A549 treated with CpdA at 1 μM for 4 hours (cell line): Measurements from ENCODE around the gene RBM6. TPM values are rescaled to one million over a fixed set of nuclear protein-coding genes. Genes with fewer than 3 reads are reported as not detected.

Source experiments
- total RNA-seq: library from RNA; stranded (reverse); fragments of 200-300 nt; extraction: Qiagen RNA extraction; gene quantifications from 5 replicates; pipeline ENCODE4 v1.2.3, GENCODE V29; 2022; ENCODE audit warnings: low read depth

Gene RBM6, protein sequence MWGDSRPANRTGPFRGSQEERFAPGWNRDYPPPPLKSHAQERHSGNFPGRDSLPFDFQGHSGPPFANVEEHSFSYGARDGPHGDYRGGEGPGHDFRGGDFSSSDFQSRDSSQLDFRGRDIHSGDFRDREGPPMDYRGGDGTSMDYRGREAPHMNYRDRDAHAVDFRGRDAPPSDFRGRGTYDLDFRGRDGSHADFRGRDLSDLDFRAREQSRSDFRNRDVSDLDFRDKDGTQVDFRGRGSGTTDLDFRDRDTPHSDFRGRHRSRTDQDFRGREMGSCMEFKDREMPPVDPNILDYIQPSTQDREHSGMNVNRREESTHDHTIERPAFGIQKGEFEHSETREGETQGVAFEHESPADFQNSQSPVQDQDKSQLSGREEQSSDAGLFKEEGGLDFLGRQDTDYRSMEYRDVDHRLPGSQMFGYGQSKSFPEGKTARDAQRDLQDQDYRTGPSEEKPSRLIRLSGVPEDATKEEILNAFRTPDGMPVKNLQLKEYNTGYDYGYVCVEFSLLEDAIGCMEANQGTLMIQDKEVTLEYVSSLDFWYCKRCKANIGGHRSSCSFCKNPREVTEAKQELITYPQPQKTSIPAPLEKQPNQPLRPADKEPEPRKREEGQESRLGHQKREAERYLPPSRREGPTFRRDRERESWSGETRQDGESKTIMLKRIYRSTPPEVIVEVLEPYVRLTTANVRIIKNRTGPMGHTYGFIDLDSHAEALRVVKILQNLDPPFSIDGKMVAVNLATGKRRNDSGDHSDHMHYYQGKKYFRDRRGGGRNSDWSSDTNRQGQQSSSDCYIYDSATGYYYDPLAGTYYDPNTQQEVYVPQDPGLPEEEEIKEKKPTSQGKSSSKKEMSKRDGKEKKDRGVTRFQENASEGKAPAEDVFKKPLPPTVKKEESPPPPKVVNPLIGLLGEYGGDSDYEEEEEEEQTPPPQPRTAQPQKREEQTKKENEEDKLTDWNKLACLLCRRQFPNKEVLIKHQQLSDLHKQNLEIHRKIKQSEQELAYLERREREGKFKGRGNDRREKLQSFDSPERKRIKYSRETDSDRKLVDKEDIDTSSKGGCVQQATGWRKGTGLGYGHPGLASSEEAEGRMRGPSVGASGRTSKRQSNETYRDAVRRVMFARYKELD
- 25.8 to 31.8 TPM (median 28.7 TPM) in 5 replicates for total RNA-seq

DNA sequence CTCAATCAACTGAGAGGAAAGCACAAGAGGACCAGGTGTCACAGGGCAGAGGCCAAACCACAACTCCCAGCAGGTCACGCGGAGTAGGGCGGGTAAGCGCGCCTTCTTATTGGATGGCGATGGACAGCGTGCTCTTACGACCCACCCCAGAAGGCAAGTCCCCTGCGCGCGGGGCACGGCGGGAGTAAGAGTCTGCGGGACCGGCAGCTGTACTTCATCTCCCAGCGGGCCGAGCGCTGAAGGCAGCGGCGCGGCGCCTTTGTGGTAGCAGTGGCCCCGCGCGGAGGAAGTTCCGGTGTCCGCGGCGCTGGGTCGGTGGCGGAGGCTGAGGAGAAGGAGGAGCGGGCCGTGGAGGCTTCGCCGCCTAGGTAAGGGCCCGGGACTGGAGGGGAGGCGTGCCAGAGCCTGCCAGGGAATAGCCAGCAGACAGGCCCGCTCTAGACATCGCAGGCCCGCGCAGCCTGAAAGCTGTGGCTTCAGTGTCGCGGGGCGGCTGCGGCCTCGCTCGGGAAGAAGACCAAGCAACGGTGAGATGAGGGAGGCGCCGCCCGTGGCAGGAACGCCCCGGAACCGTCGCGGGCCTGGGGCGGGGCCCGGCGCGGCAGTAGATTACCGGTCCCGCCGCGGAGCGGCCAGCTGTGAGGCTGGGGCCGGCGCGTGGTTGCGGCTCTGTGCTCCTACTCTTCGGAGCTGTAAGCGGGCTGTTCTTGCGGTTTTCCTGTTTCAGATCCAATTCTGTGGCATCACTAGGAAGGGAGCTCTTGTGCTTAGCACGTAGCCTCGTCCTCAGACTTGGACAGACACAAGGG, at the start of gene RBM6:
RBM6 (plus strand) TSS at position 293 of the 809 bp plus-strand sequence. CDS start 22,492 bp downstream, outside the sequence.

DNA sequence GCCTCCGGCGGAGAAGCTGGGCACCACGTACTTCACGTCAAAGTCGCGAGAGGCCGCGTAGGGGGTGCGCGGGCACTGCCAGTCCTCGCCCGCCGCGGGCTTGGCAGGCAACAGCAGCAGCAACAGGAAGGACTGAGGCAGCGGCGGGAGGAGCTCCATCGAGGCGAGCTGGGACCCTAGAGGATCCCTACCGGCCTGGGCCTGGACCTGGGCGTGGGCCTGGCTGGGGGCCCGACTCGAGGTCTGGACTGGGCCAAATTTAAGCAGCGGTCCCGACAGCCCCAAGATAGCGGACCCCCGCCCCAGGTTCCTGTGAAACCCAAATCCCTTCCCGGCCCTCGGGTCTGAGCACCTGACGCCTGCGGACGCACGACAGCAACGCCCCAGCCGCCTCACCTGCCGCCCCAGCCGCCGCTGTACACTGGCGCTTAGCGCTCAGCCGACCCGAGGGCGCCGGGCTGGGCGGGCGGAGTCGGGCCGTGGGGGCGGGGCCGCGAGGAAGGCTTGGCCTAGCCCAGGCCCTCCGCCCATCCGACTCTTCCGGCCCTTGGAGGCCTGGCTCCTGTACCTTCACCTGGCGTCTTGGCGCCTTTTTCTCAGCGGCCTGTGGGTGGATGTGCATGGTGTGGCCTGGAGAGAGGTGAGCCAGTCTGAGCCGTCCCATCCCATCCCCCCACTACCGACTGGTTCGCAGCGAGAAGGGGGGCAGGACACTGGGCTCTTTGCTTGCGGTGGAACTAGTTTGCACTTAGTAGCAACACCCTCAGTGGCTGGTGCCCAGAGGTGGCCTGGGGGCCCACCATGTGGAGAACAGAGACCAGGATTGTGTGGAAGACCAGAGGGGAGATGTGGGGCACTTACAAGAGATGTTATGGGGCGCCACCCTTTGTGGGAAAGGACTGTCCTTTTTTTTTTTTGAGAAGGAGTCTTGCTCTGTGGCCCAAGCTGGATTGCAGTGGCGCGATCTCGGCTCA, 36.2 kb upstream of the RBM6 start, which contains the start of gene MST1R:
MST1R (minus strand) TSS at position 423 of the 974 bp plus-strand sequence; CDS start at position 159, 264 bp downstream.

DNA sequence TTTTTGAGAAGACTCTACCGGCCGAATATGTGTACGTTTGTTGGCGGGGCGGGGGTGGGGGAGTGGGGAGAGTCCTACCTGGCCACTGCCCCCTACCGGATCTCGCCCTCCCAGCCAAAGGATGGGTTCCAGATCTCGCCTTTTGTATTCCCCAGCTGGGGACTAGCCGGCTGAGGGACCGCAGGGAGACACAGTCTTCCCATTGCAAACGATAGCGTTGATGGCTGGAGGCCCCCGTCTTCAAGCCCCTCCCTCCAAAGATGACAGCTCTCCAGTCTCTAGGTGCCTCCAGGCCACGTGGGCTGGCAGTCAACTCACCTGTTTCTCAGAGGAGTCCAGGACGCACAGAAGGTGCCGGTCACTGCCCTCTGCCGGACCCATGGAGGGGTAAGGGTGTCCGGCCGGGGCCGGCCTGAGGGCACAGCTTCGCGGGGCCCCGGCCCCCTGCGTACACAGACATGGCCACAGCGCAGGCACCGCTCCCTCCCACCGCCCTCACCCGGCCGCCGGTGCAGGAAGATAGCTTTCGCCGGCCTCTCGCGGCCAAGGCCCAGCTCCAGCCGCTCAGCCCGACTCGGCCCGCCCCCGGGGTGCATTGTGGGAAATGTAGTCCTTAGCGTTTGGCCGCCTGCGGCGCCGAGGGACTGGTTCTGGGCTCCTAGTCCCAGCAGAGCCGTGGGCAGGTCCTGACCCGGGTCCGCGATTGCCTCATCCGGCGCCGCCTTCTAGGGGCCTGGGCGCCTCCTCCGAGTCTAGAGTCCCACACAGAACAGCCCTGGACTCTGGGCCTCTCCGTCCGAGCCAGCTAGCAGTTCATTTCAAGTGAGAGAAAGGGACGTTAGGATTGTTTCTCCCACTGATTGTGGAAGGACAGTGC, 10.4 kb upstream of the RBM6 start, which contains the start of gene MON1A:
MON1A (minus strand) TSS at position 521 of the 877 bp plus-strand sequence. CDS start 16,465 bp downstream, outside the sequence.

DNA sequence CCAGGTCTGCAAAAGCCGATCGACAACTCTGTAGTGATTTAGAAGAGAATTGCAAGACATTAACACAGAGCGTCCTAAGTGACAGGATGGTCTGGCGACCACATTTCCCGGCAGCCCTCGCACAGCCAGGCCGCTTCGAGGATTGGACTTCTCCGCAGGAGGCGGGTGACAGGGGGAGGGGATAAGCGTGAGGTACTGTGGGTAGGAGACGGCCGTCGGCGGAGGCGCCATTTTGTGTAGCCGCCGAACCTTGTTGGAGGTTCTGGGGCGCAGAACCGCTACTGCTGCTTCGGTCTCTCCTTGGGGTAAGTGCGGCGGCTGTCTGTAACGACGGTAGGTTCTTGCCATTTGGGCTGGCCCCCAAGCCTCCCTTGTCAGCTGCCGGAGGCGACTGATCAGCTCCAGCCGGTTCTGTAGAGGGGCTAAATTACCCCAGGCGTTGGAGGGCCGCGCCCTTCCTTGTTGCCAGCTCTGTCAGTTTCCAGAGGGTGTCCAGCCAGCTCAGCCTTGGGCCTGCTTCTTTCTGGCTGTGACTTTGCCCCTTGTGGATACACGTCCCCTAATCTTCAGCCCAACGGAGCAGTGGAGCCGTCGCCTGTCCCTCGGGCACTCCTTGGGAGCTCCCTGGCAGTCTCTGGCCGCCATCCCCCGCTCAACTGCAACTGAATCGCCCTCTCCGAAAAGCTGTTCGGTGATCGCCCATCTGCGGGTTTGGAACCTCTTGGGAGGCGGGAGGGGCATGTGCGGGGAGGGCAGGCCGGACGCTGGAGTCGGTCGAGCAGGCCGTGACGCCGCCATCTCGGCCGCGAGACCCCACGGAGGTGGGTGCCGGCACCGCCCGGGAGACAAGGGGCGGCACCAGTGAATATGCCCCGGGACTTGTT, 149.0 kb downstream of the RBM6 start, which contains the start of gene RBM5:
RBM5 (plus strand) TSS at position 195 of the 884 bp plus-strand sequence. CDS start 1,516 bp downstream, outside the sequence.

Other genes with a start within 250 kb of the RBM6 start
- gene AMIGO3, start 220.5 kb upstream of the RBM6 start, total RNA-seq = 0.26 to 1.7 TPM (median 0.57 TPM) in 5 replicates
- gene GMPPB, start 216.2 kb upstream of the RBM6 start, total RNA-seq = 16.2 to 22.6 TPM (median 21.3 TPM) in 5 replicates
- gene IP6K1, start 153.6 kb upstream of the RBM6 start, total RNA-seq = 21.6 to 22.8 TPM (median 22.2 TPM) in 5 replicates
- gene CDHR4, start 140.3 kb upstream of the RBM6 start, total RNA-seq = 0.16 to 0.53 TPM (median 0.40 TPM) in 5 replicates
- 1.6 to 2.1 TPM (median 2.0 TPM) in 5 replicates for gene INKA1, start 136.9 kb upstream of the RBM6 start, total RNA-seq
- gene UBA7, start 126.2 kb upstream of the RBM6 start, total RNA-seq = 0.31 to 0.51 TPM (median 0.51 TPM) in 5 replicates
- gene TRAIP, start 83.6 kb upstream of the RBM6 start, total RNA-seq = 11.7 to 15.5 TPM (median 13.2 TPM) in 5 replicates
- gene CAMKV, start 70.2 kb upstream of the RBM6 start, total RNA-seq = 0.29 to 0.51 TPM (median 0.37 TPM) in 5 replicates
- 5.0 to 10.2 TPM (median 7.9 TPM) in 5 replicates for gene MST1R, start 36.3 kb upstream of the RBM6 start, total RNA-seq
- 5.0 to 9.9 TPM (median 8.2 TPM) in 5 replicates for gene MON1A, start 10.3 kb upstream of the RBM6 start, total RNA-seq
- 30.1 to 34.5 TPM (median 32.8 TPM) in 5 replicates for gene RBM5, start 148.8 kb downstream of the RBM6 start, total RNA-seq
- 7.1 to 10.5 TPM (median 10.0 TPM) in 5 replicates for gene SEMA3F, start 215.2 kb downstream of the RBM6 start, total RNA-seq